CD4-positive, CD25-positive, alpha-beta regulatory T cell (primary cell): ENCODE data around the gene LAMTOR4. TPM values are rescaled to one million over a fixed set of nuclear protein-coding genes. Genes with fewer than 3 reads are reported as not detected.

ENCODE experiments used
- ATAC-seq, 2 donors: fragments of 150-1000 bp; cut with Tn5 transposase; one replicate each; pipeline ENCODE4 v1.10.0; 2021; ENCODE audit warnings: low read depth in 2 of 2, moderate number of reproducible peaks in 2 of 2, moderate library complexity in 1 of 2
- DNase-seq, 3 donors: peaks; one replicate each; pipeline versions ENCODE4 v3.0.0 to v3.0.0-alpha.2; 2012 to 2022; ENCODE audit warnings: mixed read lengths in 1 of 3
- H3K27ac ChIP-seq: one replicate; pipeline ENCODE4 v1.7.0; 2013; ENCODE audit warnings: mild to moderate bottlenecking, low read length; ENCODE audit not compliant: insufficient read depth, poor library complexity, severe bottlenecking
- H3K27me3 ChIP-seq: one replicate; pipeline ENCODE4 v1.7.0; 2013; ENCODE audit warnings: low read length; ENCODE audit not compliant: control insufficient read depth, insufficient read depth
- H3K36me3 ChIP-seq: one replicate; pipeline ENCODE4 v1.7.0; 2013; ENCODE audit warnings: mild to moderate bottlenecking, low read length, moderate library complexity; ENCODE audit not compliant: control insufficient read depth, insufficient read depth
- H3K4me1 ChIP-seq: 2 replicates; pipeline ENCODE4 v1.7.0; 2013; ENCODE audit warnings: mild to moderate bottlenecking, low read length; ENCODE audit not compliant: insufficient read depth, control insufficient read depth, poor library complexity, severe bottlenecking
- H3K4me3 ChIP-seq: one replicate; pipeline ENCODE4 v1.7.0; 2013; ENCODE audit warnings: low read depth, mild to moderate bottlenecking, low read length, moderate library complexity
- H3K9me3 ChIP-seq, 2 experiments: 1 replicate in 1 of 2; 2 replicates in 1 of 2; pipeline ENCODE4 v1.7.0; 2013; ENCODE audit warnings: low read length in 2 of 2, mild to moderate bottlenecking in 1 of 2, moderate library complexity in 1 of 2; ENCODE audit not compliant: control insufficient read depth in 2 of 2
- H3K27ac Mint-ChIP-seq, 3 donors: one replicate each; pipeline ENCODE4 v1.8.0; 2020 to 2022; ENCODE audit warnings: mild to moderate bottlenecking in 3 of 3, mixed read lengths in 3 of 3, moderate library complexity in 2 of 3
- H3K27me3 Mint-ChIP-seq: one replicate; pipeline ENCODE4 v1.8.0; 2022; ENCODE audit warnings: mild to moderate bottlenecking, mixed read lengths
- H3K36me3 Mint-ChIP-seq: one replicate; pipeline ENCODE4 v1.8.0; 2020; ENCODE audit warnings: mixed read lengths
- H3K4me1 Mint-ChIP-seq, 4 donors: one replicate each; pipeline ENCODE4 v1.8.0; 2020 to 2022; ENCODE audit warnings: mixed read lengths in 4 of 4, mild to moderate bottlenecking in 1 of 4
- H3K4me3 Mint-ChIP-seq, 4 donors: one replicate each; pipeline ENCODE4 v1.8.0; 2020 to 2022; ENCODE audit warnings: mild to moderate bottlenecking in 4 of 4, mixed read lengths in 4 of 4, moderate library complexity in 3 of 4
- H3K9me3 Mint-ChIP-seq, 7 donors: one replicate each; pipeline ENCODE4 v1.8.0; 2020 to 2022; ENCODE audit warnings: mixed read lengths in 7 of 7, mild to moderate bottlenecking in 3 of 7, moderate library complexity in 2 of 7
- polyA plus RNA-seq, 4 donors: library from polyadenylated mRNA; unstranded; fragments of 300-500 nt; fragmentation: Illumina TruSeq; gene quantifications; one replicate each; pipeline ENCODE4 v1.2.3, GENCODE V29; 2021
- total RNA-seq: library from RNA; stranded (reverse); gene quantifications from one replicate; pipeline ENCODE4 v1.2.3, GENCODE V29; 2022

LAMTOR4 gene
- total and polyA plus RNA-seq, 5 donors from 2014 or later = 136 to 474 (median 460) TPM

DNA sequence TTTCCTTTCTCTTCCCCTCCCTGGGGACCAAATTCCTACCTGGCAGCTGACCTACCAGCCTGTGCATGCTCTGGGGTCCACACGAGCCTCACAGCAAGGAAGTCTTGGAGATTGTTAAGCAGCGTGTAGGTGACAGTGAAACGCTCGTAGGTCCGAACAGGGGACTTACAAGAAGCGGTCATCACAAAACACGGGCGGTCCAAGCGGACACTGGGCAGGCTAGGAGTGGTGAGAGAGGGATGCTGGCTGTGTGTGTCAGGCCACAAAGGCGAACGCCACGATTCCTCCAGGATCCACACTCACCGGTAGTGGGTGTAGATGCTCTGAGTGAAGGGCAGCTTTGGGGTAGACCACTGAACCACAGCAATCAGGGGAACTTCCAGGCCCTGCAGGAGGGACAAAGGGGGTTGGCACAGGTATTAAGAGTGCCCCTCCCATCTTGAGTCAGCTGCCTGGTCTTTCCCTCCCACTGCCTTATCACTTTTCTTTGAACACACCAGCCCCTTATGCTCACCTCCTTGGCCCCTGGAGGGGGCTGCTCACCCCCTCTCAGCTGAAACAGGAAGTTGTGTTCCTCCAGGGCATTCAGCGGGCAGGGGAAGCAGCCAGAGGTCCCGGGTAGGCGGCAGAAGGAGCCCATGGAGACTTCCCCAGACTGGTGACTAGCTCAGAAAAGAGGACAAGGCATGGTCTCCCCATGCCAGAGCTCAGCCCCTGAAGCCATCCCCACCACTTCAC is 7.8 kb downstream of the LAMTOR4 start:
- Mint-ChIP-seq H3K36me3 (peaks cover 15% of the 10 kb centered on the region), H3K9me3 (no peaks in the 10 kb centered on the region), H3K27ac (peak overlapping the region; percentile 84 to 96 (median 85)), H3K27me3 (peaks cover 4% of the 10 kb centered on the region), H3K4me3 (peak overlapping the region; percentile 89 to 98 (median 92)), H3K4me1 (peaks cover 0 to 81% (median 36%) of the 10 kb centered on the region in 4 donors)
- ATAC-seq = no peak
- H3K4me1 ChIP-seq = peaks cover 41% of the 10 kb centered on the region
- no peak for DNase-seq
- no peaks in the 10 kb centered on the region for H3K27me3 ChIP-seq
- H3K4me3 ChIP-seq = no peak overlapping the region
- H3K27ac ChIP-seq = peak overlapping the region; percentile 85
- peaks cover 43% of the 10 kb centered on the region for H3K36me3 ChIP-seq
- no peaks in the 10 kb centered on the region for H3K9me3 ChIP-seq

DNA sequence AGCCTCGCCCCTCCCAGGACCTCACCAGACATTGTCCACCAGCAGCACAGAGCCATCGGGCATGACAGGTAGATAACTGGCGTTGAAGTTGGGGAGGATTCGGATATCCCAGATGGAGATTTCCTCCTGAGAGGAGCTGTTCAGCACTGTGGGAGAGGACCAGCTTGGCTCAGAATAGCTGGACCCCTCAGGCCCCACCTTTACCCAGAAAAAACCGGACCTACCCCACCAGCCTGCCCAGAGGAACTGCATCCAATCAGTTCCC is 8.3 kb downstream of the LAMTOR4 start:
- Mint-ChIP-seq H3K9me3 (no peaks in the 10 kb centered on the region), H3K27ac (peak overlapping the region; percentile 84 to 96 (median 85)), H3K4me3 (peak overlapping the region; percentile 89 to 98 (median 92)), H3K27me3 (peaks cover 4% of the 10 kb centered on the region), H3K4me1 (peaks cover 0 to 80% (median 37%) of the 10 kb centered on the region in 4 donors), H3K36me3 (peaks cover 15% of the 10 kb centered on the region)
- no peaks in the 10 kb centered on the region for H3K9me3 ChIP-seq
- peaks cover 41% of the 10 kb centered on the region for H3K4me1 ChIP-seq
- H3K36me3 ChIP-seq = peaks cover 43% of the 10 kb centered on the region
- H3K27ac ChIP-seq = peak overlapping the region; percentile 85
- H3K27me3 ChIP-seq = no peaks in the 10 kb centered on the region
- no peak for ATAC-seq
- no peak for DNase-seq
- H3K4me3 ChIP-seq = no peak overlapping the region

DNA sequence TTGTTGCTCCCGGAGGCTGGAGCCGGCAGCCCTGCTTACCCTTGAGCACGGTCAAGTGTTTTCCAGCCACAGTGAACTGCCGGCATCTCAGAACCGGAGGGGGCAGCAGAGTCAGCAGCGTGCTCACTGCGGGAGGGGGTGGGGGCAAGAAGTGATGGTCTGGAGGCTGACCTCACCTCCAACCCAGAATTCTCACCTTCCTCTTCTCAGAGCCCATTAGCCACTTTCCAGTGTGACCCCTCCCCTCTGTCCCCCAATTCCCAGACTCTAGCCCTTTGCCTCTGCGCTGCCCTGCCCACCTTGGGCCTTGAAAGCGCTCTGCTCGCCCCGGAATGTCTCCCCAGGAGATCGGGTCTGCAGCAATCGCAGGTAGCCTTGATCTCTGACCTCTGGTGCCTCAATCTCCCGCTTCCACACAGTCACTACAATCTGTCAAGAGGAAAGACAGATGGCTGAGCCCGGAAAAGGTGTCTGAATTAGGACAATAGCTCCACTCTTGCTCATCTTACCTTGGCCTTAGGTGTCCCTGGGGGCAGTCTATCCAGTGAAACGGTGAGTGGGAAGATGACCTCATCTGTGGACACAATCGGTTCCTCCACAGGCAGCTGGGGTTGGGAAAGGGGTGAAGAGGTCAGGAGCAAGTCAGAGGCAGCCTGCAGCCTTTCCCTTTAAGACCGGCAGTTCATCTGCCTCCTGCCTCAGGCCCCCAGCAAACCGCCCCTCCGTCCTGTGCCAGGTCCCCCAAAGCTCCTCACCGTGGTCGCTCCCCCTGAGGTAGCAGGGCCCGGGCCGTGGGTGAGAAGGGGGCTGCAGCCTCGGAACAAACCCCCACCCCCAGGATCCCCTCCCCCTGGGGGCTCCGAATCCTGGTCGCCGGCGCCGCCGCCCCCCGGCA is 8.9 kb downstream of the LAMTOR4 start:
- Histone ChIP-seq H3K4me1 (peaks cover 42% of the 10 kb centered on the region), H3K9me3 (no peaks in the 10 kb centered on the region), H3K27ac (peak overlapping the region; percentile 85), H3K4me3 (peak overlapping the region; percentile 84), H3K27me3 (no peaks in the 10 kb centered on the region), H3K36me3 (peaks cover 41% of the 10 kb centered on the region)
- H3K27me3 Mint-ChIP-seq = peaks cover 4% of the 10 kb centered on the region
- peaks cover 9% of the 10 kb centered on the region for H3K36me3 Mint-ChIP-seq
- ATAC-seq (no peak), DNase-seq (no peak)
- no peaks in the 10 kb centered on the region for H3K9me3 Mint-ChIP-seq
- H3K4me3 Mint-ChIP-seq = peak overlapping the region; percentile 89 to 98 (median 92)
- peak overlapping the region; percentile 86 to 96 (median 89) for H3K27ac Mint-ChIP-seq
- H3K4me1 Mint-ChIP-seq = peaks cover 0 to 80% (median 33%) of the 10 kb centered on the region in 4 donors

DNA sequence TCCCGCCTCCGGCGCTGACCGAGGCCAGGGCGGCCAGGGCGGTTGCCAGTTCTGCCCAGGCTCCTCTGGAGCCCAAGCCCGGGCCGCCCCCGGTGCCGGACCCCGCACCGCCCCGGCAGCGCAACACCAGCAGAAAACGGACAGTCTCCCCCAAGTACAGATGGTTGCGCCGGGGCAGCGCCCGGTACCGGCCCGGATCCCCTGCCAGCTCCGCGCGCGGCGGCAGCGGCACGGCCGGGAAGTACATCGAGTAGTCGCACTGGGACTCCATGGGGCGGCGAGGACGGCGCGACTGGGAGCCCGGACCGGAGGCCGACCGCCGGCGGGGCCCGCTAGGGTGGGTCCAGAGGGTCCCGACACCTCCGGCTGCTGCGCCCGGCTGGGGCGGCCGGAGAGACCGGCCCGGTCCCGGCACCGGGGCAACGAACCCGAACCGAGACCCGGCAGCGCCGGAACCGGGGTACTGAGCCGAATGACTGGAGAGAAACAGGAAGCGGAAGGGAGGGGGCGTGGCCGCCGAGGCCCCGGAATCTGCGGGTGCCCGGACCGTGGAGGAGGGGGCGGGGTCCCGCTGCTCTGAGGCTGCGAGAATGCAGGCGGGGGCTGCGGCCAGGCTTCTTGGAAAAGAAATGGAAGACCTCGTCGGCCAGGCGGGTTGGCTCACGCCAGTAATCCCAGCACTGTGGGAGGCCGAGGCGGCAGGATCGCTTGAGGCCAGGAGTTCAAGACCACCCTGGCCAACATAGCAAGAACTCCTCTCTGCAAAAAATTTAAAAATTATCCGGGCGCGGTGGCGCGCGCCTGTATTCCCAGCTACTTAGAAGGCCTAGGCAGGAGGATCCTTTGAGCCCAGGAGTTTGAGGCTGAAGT is 9.7 kb downstream of the LAMTOR4 start, which contains the start of gene TRAPPC14:
Gene TRAPPC14, minus strand, starts transcription at position 495 of the 870 bp plus-strand sequence. Its CDS starts 224 bp downstream, at position 271.
- H3K36me3 Mint-ChIP-seq = peaks cover 8% of the 10 kb centered on the region

DNA sequence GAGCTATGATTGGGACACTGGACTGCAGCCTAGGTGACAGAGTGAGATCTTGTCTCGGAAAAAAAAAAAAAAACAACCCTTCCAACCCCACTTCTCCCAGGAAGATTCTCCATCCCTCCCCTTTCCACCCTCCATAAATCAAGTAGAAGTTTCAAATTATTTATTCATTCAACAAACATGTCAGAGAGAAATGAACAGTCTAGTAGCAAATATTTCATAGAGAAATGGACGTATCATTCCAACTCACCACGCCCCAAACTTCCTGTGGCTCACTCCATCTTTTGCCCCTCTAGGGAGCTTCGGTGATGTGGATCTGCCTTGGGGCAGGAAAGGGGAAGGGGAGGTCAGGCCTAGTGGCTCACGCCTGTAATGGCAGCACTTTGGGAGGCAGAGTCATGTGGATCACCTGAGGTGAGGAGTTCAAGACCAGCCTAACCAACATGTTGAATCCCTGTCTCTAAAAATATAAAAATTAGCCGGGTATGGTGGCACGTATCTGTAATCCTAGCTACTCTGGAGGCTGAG is 10.4 kb downstream of the LAMTOR4 start:
- Histone ChIP-seq H3K9me3 (no peaks in the 10 kb centered on the region), H3K27ac (peak overlapping the region; percentile 85), H3K36me3 (peaks cover 28% of the 10 kb centered on the region), H3K4me3 (peak overlapping the region; percentile 68), H3K4me1 (peaks cover 57% of the 10 kb centered on the region), H3K27me3 (no peaks in the 10 kb centered on the region)
- no peak for DNase-seq
- H3K27ac Mint-ChIP-seq = peak overlapping the region; percentile 58 to 88 (median 74)
- H3K36me3 Mint-ChIP-seq = peaks cover 2% of the 10 kb centered on the region
- peak overlapping the region; percentile 85 to 98 (median 89) for H3K4me3 Mint-ChIP-seq
- no peaks in the 10 kb centered on the region for H3K9me3 Mint-ChIP-seq
- ATAC-seq = no peak
- H3K27me3 Mint-ChIP-seq = peaks cover 4% of the 10 kb centered on the region
- H3K4me1 Mint-ChIP-seq = peaks cover 6 to 82% (median 37%) of the 10 kb centered on the region in 4 donors

More for the DNA sequence above, 9.7 kb downstream of the LAMTOR4 start, which contains the start of gene TRAPPC14:
- no peaks in the 10 kb centered on the region for H3K27me3 ChIP-seq
- H3K27ac Mint-ChIP-seq = peak within 1 kb of the TSS; percentile 88 to 96 (median 89)
- peak; percentile 88 to 92 (median 89) for DNase-seq
- no peaks in the 10 kb centered on the region for H3K9me3 ChIP-seq
- ATAC-seq = peak; percentile 87
- H3K4me1 ChIP-seq = peaks cover 50% of the 10 kb centered on the region
- H3K4me3 ChIP-seq = peak within 1 kb of the TSS; percentile 84
- peak within 1 kb of the TSS; percentile 85 for H3K27ac ChIP-seq
- peaks cover 5 to 82% (median 37%) of the 10 kb centered on the region in 4 donors for H3K4me1 Mint-ChIP-seq
- H3K4me3 Mint-ChIP-seq = peak within 1 kb of the TSS; percentile 91 to 98 (median 92)
- H3K36me3 ChIP-seq = peaks cover 34% of the 10 kb centered on the region
- H3K27me3 Mint-ChIP-seq = peaks cover 4% of the 10 kb centered on the region
- H3K9me3 Mint-ChIP-seq = no peaks in the 10 kb centered on the region

GRCh38 chr7:100160067-100160466 is 11.3 kb downstream of the LAMTOR4 start:
- Mint-ChIP-seq H3K27me3 (peaks cover 4% of the 10 kb centered on the region), H3K36me3 (no peaks in the 10 kb centered on the region), H3K9me3 (no peaks in the 10 kb centered on the region), H3K4me3 (peak overlapping the region; percentile 21 to 98 (median 76)), H3K27ac (peak overlapping the region in 1 of 3 donors; percentile 15), H3K4me1 (peaks cover 6 to 82% (median 36%) of the 10 kb centered on the region in 4 donors)
- Histone ChIP-seq H3K36me3 (peaks cover 19% of the 10 kb centered on the region), H3K9me3 (no peaks in the 10 kb centered on the region), H3K4me3 (no peak overlapping the region), H3K27me3 (no peaks in the 10 kb centered on the region), H3K27ac (no peak overlapping the region), H3K4me1 (peaks cover 60% of the 10 kb centered on the region)
- DNase-seq (no peak), ATAC-seq (no peak)
